NT2/D1 (cell line): ENCODE results near the gene CPLX1.

Experiments used
- DNase-seq: peaks from one replicate; pipeline ENCODE4 v3.0.0-alpha.2; 2011; ENCODE audit warnings: low read depth, low spot score
- H3K27me3 ChIP-seq: 2 replicates; pipeline ENCODE4 v1.6.0; 2011; ENCODE audit warnings: mild to moderate bottlenecking; ENCODE audit not compliant: insufficient read length, insufficient read depth
- H3K36me3 ChIP-seq: 2 replicates; pipeline ENCODE4 v1.6.1; 2011; ENCODE audit warnings: mild to moderate bottlenecking, low read length, mixed read lengths; ENCODE audit not compliant: insufficient read depth, insufficient read length
- H3K4me1 ChIP-seq: 2 replicates; pipeline ENCODE4 v1.5.1; 2011; ENCODE audit not compliant: insufficient read depth, insufficient read length
- H3K4me3 ChIP-seq: 2 replicates; pipeline ENCODE4 v1.5.1; 2011; ENCODE audit warnings: low read depth; ENCODE audit not compliant: insufficient read length
- H3K9ac ChIP-seq: 2 replicates; pipeline ENCODE4 v1.6.0; 2011; ENCODE audit warnings: low read depth; ENCODE audit not compliant: insufficient read length
- H3K9me3 ChIP-seq: 2 replicates; pipeline ENCODE4 v1.5.1; 2011; ENCODE audit warnings: mild to moderate bottlenecking, low read length; ENCODE audit not compliant: insufficient read depth
- SUZ12 ChIP-seq: IDR thresholded peaks from 2 replicates; pipeline ENCODE4 v1.6.1; 2011; ENCODE audit not compliant: insufficient read length, insufficient read depth; ENCODE audit errors: extremely low read depth
- YY1 ChIP-seq: IDR thresholded peaks from 2 replicates; pipeline ENCODE4 v1.6.1; 2011; ENCODE audit not compliant: insufficient read length, insufficient read depth
- ZNF274 ChIP-seq: IDR thresholded peaks from 2 replicates; pipeline ENCODE4 v1.6.1; 2011; ENCODE audit warnings: mild to moderate bottlenecking, low read depth, low read length

Gene CPLX1

GRCh38 chr4:791252-791897 lies 34.6 kb downstream of the CPLX1 start:
- no peak overlapping the region for H3K9ac ChIP-seq
- no peaks in the 10 kb centered on the region for H3K9me3 ChIP-seq
- peaks cover 44% of the 10 kb centered on the region for H3K4me1 ChIP-seq
- H3K4me3 ChIP-seq, result no peak overlapping the region
- no peak for DNase-seq
- H3K36me3 ChIP-seq, result no peaks in the 10 kb centered on the region
- H3K27me3 ChIP-seq, result peaks cover 44% of the 10 kb centered on the region
- no peak for TF ChIP-seq YY1
- no peak for TF ChIP-seq SUZ12
- no peak for TF ChIP-seq ZNF274

- H3K4me1 ChIP-seq, result peaks cover 45% of the 10 kb centered on the region
- TF ChIP-seq SUZ12, result no peak
- H3K9me3 ChIP-seq, result no peaks in the 10 kb centered on the region
- no peak for DNase-seq
- peaks cover 37% of the 10 kb centered on the region for H3K27me3 ChIP-seq
- H3K4me3 ChIP-seq, result no peak overlapping the region
- H3K36me3 ChIP-seq, result no peaks in the 10 kb centered on the region
- H3K9ac ChIP-seq, result peak overlapping the region; percentile 10
Measured at GRCh38 chr4:790466-790820, 35.5 kb downstream of the CPLX1 start.

- no peak overlapping the region for H3K4me3 ChIP-seq
- H3K9me3 ChIP-seq, result no peaks in the 10 kb centered on the region
- H3K36me3 ChIP-seq, result no peaks in the 10 kb centered on the region
- H3K27me3 ChIP-seq, result peaks cover 37% of the 10 kb centered on the region
- peaks cover 48% of the 10 kb centered on the region for H3K4me1 ChIP-seq
- no peak for DNase-seq
- TF ChIP-seq YY1, result no peak
- no peak for TF ChIP-seq ZNF274
- no peak for TF ChIP-seq SUZ12
- H3K9ac ChIP-seq, result peak overlapping the region; percentile 10
Measured at GRCh38 chr4:789571-790465, 36.1 kb downstream of the CPLX1 start.

GRCh38 chr4:788636-789297 lies 37.2 kb downstream of the CPLX1 start:
- Histone ChIP-seq H3K36me3 (no peaks in the 10 kb centered on the region), H3K4me1 (peaks cover 45% of the 10 kb centered on the region), H3K4me3 (no peak overlapping the region), H3K27me3 (peaks cover 35% of the 10 kb centered on the region), H3K9ac (no peak overlapping the region), H3K9me3 (no peaks in the 10 kb centered on the region)
- DNase-seq, result no peak
- TF ChIP-seq ZNF274, result no peak
- TF ChIP-seq SUZ12, result no peak
- TF ChIP-seq YY1, result no peak

- H3K4me1 ChIP-seq, result peaks cover 44% of the 10 kb centered on the region
- peaks cover 34% of the 10 kb centered on the region for H3K27me3 ChIP-seq
- TF ChIP-seq SUZ12 (no peak), YY1 (no peak), ZNF274 (no peak)
- no peak overlapping the region for H3K4me3 ChIP-seq
- no peaks in the 10 kb centered on the region for H3K9me3 ChIP-seq
- no peak overlapping the region for H3K9ac ChIP-seq
- DNase-seq, result no peak
- H3K36me3 ChIP-seq, result no peaks in the 10 kb centered on the region
Measured at GRCh38 chr4:788006-788635, 37.8 kb downstream of the CPLX1 start.

GRCh38 chr4:787561-787981 lies 38.4 kb downstream of the CPLX1 start:
- Histone ChIP-seq H3K36me3 (no peaks in the 10 kb centered on the region), H3K27me3 (peaks cover 29% of the 10 kb centered on the region)

More at GRCh38 chr4:787561-787981, 38.4 kb downstream of the CPLX1 start:
- no peak for TF ChIP-seq YY1
- TF ChIP-seq SUZ12, result no peak
- TF ChIP-seq ZNF274, result no peak
- no peak for DNase-seq
- Histone ChIP-seq H3K9ac (no peak overlapping the region), H3K4me3 (no peak overlapping the region), H3K9me3 (no peaks in the 10 kb centered on the region), H3K4me1 (peaks cover 41% of the 10 kb centered on the region)
